PC-9 (cell line): ENCODE data around the gene SLC39A8.

Source experiments
- CTCF ChIP-seq: fragments of 200-600 bp; sonication (generic); conservative IDR thresholded peaks from 2 replicates; pipeline ENCODE4 v1.6.1; 2017; ENCODE audit warnings: mixed run types, antibody characterized with exemption, mild to moderate bottlenecking, moderate library complexity
- EZH2 ChIP-seq: fragments of 200-600 bp; sonication (generic); IDR thresholded peaks from 2 replicates; pipeline ENCODE4 v1.8.0; 2017; ENCODE audit warnings: antibody characterized with exemption, low read depth

GRCh38 chr4:102246416-102246815 is 98.9 kb downstream of the SLC39A8 start:
- no peak for TF ChIP-seq CTCF
- no peak for TF ChIP-seq EZH2
